HepG2 (cell line): ENCODE measurements around the gene SRSF1. TPM values are rescaled to one million over a fixed set of nuclear protein-coding genes. Genes with fewer than 3 reads are reported as not detected.

Experiments
- AGO1 ChIP-seq: fragments of 200-400 bp; formaldehyde crosslinking; IDR thresholded peaks from 2 replicates; pipeline ENCODE4 v1.6.1; 2017; ENCODE audit warnings: mild to moderate bottlenecking, low read depth, low read length, moderate library complexity; ENCODE audit not compliant: poor library complexity, severe bottlenecking
- ATAD3A ChIP-seq: sonication (generic); formaldehyde crosslinking; IDR thresholded peaks from 2 replicates; pipeline ENCODE4 v1.4.0; 2020; ENCODE audit warnings: missing genetic modification reagents
- CEBPG ChIP-seq: IDR thresholded peaks from 2 replicates; pipeline ENCODE4 v1.6.1; 2016
- CREB1 ChIP-seq, 2 experiments: fragments of 450-650 bp in 1 of 2; IDR thresholded peaks; 2 replicates each; pipeline ENCODE4 v1.6.1; 2016 to 2017; ENCODE audit warnings: control low read depth in 1 of 2, mild to moderate bottlenecking in 1 of 2, missing compliant biosample characterization in 1 of 2, missing genetic modification characterization in 1 of 2
- EEA1 ChIP-seq: sonication (generic); formaldehyde crosslinking; IDR thresholded peaks from 2 replicates; pipeline ENCODE4 v1.5.1; 2020; ENCODE audit warnings: mild to moderate bottlenecking, missing genetic modification reagents, borderline replicate concordance
- ESRRA ChIP-seq: sonication (generic); formaldehyde crosslinking; IDR thresholded peaks from 2 replicates; pipeline ENCODE4 v1.5.1; 2020; ENCODE audit warnings: mild to moderate bottlenecking, low read depth, missing genetic modification reagents
- GPN1 ChIP-seq: sonication (generic); formaldehyde crosslinking; IDR thresholded peaks from 2 replicates; pipeline ENCODE4 v1.5.1; 2020; ENCODE audit warnings: missing genetic modification reagents, borderline replicate concordance
- HIVEP1 ChIP-seq: sonication (generic); formaldehyde crosslinking; IDR thresholded peaks from 2 replicates; pipeline ENCODE4 v1.4.0; 2020; ENCODE audit warnings: mild to moderate bottlenecking, missing genetic modification reagents
- KLF11 ChIP-seq: IDR thresholded peaks from 2 replicates; pipeline ENCODE4 v1.6.1; 2016; ENCODE audit warnings: missing compliant biosample characterization
- POLR2AphosphoS5 ChIP-seq: IDR thresholded peaks from 2 replicates; pipeline ENCODE4 v1.6.1; 2012; ENCODE audit warnings: low read depth, low read length
- SAFB2 ChIP-seq: sonication (generic); formaldehyde crosslinking; IDR thresholded peaks from 2 replicates; pipeline ENCODE4 v1.5.1; 2020; ENCODE audit warnings: missing genetic modification reagents, low read depth, mild to moderate bottlenecking, borderline replicate concordance
- TOE1 ChIP-seq: sonication (generic); formaldehyde crosslinking; IDR thresholded peaks from 2 replicates; pipeline ENCODE4 v1.4.0; 2020; ENCODE audit warnings: mild to moderate bottlenecking, missing genetic modification reagents
- TRIM24 ChIP-seq: sonication (generic); formaldehyde crosslinking; IDR thresholded peaks from 2 replicates; pipeline ENCODE4 v1.8.0; 2022; ENCODE audit warnings: mild to moderate bottlenecking, missing genetic modification reagents
- ZNF552 ChIP-seq: sonication (generic); formaldehyde crosslinking; IDR thresholded peaks from 2 replicates; pipeline ENCODE4 v1.9.0; 2022; ENCODE audit warnings: missing genetic modification reagents, mild to moderate bottlenecking, borderline replicate concordance
- ZNF563 ChIP-seq: sonication (generic); formaldehyde crosslinking; IDR thresholded peaks from 2 replicates; pipeline ENCODE4 v1.8.0; 2022; ENCODE audit warnings: mild to moderate bottlenecking, moderate library complexity, missing genetic modification reagents
- polyA plus RNA-seq, 8 experiments: library from polyadenylated mRNA; depleted of rRNA in 3 of 8; stranded (reverse) in 7 of 8; unstranded in 1 of 8; fragments of >200 nt; fragmentation: Illumina TruSeq in 4 of 8; extraction: Trizol in 4 of 8; gene quantifications; 2 replicates each; pipeline versions ENCODE4 v1.2.1 to v1.2.3, GENCODE V29; 2011 to 2016; ENCODE audit warnings: low read depth in 4 of 8, missing spikeins in 1 of 8, mixed read lengths in 1 of 8; ENCODE audit not compliant: insufficient read depth in 1 of 8
- total RNA-seq, 5 experiments: library from RNA; depleted of rRNA; stranded (reverse); fragments of >200 nt; fragmentation: Illumina TruSeq; extraction: Trizol; gene quantifications; 2 replicates each; pipeline ENCODE4 v1.2.3, GENCODE V29; 2016; ENCODE audit warnings: low read depth in 1 of 5
- TF ChIP-seq, protein P1 (sequence below): sonication (generic); formaldehyde crosslinking; IDR thresholded peaks from 2 replicates; pipeline ENCODE4 v1.8.0; 2022; ENCODE audit warnings: mild to moderate bottlenecking, missing genetic modification reagents, moderate library complexity
- TF ChIP-seq, protein P2 (sequence below), 2 experiments: sonication (generic) in 1 of 2; formaldehyde crosslinking in 1 of 2; IDR thresholded peaks; 2 replicates each; pipeline versions ENCODE4 v1.5.1 to v1.6.1; 2011 to 2020; ENCODE audit warnings: borderline replicate concordance in 1 of 2, low read depth in 1 of 2, low read length in 1 of 2, mild to moderate bottlenecking in 1 of 2, missing genetic modification reagents in 1 of 2, moderate library complexity in 1 of 2
- TF ChIP-seq, protein P3 (sequence below): sonication (generic); formaldehyde crosslinking; IDR thresholded peaks from 2 replicates; pipeline ENCODE4 v1.5.1; 2020; ENCODE audit warnings: mild to moderate bottlenecking, missing genetic modification reagents, borderline replicate concordance

The SRSF1 gene
- total and polyA plus RNA-seq, 2 of the 13 experiments (the other 11 are each of a cell fraction or from before 2014, with no cell fraction given): 142 to 445 TPM

DNA sequence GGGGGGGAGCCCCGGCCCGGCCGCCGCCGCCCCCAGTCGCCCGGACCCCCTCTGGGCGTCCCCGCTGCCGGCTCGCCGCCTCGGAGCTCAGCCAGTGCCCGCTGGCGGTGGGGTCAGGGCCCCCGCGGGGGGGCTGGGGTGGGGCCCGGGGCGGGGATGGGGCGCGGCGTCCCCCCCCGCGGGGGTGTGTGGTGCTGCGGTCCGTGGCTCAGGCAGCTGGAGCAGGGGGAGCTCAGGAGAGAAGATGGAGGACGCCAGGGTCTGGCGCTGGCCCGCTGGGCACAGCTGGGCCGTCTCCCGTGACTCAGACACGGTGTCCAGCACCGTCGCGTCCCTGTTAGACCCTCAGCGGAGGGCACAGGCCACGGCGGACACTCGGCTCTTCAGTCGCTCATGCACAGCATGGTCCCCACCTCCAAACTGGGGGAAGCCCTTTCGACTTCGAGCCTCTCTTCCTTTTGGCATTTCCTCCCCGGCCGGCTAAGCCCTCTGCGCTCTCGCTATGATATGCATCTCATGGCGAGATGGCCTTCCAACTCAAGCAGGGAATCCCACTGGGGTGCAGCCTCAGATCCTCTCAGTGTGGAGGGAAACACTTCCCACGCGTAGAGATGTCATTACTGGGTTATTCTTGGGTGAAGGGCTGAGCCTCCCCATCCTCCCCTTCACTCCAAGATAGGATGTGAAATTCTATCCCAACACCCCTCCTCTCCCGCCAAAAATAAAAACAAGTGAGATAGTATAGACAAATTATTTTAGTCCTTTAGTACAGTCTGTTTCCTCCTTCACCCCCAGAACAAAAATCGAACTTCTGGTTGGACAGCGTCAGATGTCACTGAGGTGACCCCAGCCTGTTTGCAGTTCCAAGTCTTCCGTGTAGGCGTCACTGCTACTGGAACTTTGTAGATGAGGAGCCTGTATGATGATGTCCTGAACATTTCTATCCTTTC is 18.5 kb downstream of the SRSF1 start (continued):
- TF ChIP-seq, protein P1, sequence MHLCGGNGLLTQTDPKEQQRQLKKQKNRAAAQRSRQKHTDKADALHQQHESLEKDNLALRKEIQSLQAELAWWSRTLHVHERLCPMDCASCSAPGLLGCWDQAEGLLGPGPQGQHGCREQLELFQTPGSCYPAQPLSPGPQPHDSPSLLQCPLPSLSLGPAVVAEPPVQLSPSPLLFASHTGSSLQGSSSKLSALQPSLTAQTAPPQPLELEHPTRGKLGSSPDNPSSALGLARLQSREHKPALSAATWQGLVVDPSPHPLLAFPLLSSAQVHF (CRISPR knock-in tag): no peak
- TF ChIP-seq CEBPG (CRISPR knock-in tag) (no peak; the same call in 1 of the 2 replicates), TRIM24 (CRISPR knock-in tag) (no peak), GPN1 (CRISPR knock-in tag) (no peak), POLR2AphosphoS5 (peak; percentile 78), ZNF552 (CRISPR knock-in tag) (0 out of 2 replicates have a peak, but pooled peaks have one; percentile 55), ESRRA (peak; percentile 32; the same call in 1 of the 2 replicates), KLF11 (CRISPR knock-in tag) (no peak), CREB1 (IDR thresholded peaks at IDR 0.05) (peak; percentile 45; the same call in 1 of the 2 replicates), CREB1 (CRISPR knock-in tag; IDR thresholded peaks at IDR 0.05) (no peak), HIVEP1 (peak; percentile 67), SAFB2 (CRISPR knock-in tag) (peak; percentile 94), TOE1 (no peak), EEA1 (CRISPR knock-in tag) (0 out of 2 replicates have a peak, but pooled peaks have one; percentile 43), ZNF563 (CRISPR knock-in tag) (0 out of 2 replicates have a peak, but pooled peaks have one; percentile 13), ATAD3A (CRISPR knock-in tag) (no peak), AGO1 (peak; percentile 99)
- TF ChIP-seq, protein P2, sequence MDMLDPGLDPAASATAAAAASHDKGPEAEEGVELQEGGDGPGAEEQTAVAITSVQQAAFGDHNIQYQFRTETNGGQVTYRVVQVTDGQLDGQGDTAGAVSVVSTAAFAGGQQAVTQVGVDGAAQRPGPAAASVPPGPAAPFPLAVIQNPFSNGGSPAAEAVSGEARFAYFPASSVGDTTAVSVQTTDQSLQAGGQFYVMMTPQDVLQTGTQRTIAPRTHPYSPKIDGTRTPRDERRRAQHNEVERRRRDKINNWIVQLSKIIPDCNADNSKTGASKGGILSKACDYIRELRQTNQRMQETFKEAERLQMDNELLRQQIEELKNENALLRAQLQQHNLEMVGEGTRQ (IDR thresholded peaks at IDR 0.05; ENCODE audit: low read depth, low read length): 0 out of 2 replicates have a peak, but pooled peaks have one; percentile 2
- TF ChIP-seq, protein P2 (CRISPR knock-in tag; IDR thresholded peaks at IDR 0.05; ENCODE audit: borderline replicate concordance): no peak
- TF ChIP-seq, protein P3, sequence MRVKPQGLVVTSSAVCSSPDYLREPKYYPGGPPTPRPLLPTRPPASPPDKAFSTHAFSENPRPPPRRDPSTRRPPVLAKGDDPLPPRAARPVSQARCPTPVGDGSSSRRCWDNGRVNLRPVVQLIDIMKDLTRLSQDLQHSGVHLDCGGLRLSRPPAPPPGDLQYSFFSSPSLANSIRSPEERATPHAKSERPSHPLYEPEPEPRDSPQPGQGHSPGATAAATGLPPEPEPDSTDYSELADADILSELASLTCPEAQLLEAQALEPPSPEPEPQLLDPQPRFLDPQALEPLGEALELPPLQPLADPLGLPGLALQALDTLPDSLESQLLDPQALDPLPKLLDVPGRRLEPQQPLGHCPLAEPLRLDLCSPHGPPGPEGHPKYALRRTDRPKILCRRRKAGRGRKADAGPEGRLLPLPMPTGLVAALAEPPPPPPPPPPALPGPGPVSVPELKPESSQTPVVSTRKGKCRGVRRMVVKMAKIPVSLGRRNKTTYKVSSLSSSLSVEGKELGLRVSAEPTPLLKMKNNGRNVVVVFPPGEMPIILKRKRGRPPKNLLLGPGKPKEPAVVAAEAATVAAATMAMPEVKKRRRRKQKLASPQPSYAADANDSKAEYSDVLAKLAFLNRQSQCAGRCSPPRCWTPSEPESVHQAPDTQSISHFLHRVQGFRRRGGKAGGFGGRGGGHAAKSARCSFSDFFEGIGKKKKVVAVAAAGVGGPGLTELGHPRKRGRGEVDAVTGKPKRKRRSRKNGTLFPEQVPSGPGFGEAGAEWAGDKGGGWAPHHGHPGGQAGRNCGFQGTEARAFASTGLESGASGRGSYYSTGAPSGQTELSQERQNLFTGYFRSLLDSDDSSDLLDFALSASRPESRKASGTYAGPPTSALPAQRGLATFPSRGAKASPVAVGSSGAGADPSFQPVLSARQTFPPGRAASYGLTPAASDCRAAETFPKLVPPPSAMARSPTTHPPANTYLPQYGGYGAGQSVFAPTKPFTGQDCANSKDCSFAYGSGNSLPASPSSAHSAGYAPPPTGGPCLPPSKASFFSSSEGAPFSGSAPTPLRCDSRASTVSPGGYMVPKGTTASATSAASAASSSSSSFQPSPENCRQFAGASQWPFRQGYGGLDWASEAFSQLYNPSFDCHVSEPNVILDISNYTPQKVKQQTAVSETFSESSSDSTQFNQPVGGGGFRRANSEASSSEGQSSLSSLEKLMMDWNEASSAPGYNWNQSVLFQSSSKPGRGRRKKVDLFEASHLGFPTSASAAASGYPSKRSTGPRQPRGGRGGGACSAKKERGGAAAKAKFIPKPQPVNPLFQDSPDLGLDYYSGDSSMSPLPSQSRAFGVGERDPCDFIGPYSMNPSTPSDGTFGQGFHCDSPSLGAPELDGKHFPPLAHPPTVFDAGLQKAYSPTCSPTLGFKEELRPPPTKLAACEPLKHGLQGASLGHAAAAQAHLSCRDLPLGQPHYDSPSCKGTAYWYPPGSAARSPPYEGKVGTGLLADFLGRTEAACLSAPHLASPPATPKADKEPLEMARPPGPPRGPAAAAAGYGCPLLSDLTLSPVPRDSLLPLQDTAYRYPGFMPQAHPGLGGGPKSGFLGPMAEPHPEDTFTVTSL (CRISPR knock-in tag): no peak
